IPS-NIHi11 (cell line): ENCODE measurements around the gene KCND3.
"Not testable (repeated sequence)": the region's sequence is repeated elsewhere in the genome, so short reads cannot be mapped to it uniquely, and the experiment has no call there.

ENCODE experiments used
- DNase-seq: peaks from one replicate; pipeline ENCODE4 v3.0.0; 2012; ENCODE audit warnings: mixed read lengths, low spot score

The KCND3 gene

DNA sequence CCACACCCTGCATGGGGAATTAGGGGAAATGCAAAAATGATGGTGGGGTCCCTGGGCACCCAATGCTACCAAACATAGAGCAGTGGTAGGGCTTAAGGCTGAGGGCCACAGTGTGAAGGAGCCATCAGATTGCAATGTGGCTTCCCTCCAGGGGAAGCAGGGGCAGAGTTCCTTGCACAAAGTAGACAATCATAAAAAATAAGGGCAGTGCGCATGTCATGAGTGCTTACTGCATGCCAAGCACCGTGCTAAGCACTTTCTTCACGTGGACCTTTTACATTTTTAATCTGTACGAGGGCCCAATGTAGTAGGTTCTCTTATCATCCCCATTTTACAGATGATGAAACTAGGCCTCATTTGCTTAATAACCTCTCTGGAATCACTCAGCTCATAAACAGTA, 177.2 kb downstream of the KCND3 start:
- no peak for DNase-seq

DNA sequence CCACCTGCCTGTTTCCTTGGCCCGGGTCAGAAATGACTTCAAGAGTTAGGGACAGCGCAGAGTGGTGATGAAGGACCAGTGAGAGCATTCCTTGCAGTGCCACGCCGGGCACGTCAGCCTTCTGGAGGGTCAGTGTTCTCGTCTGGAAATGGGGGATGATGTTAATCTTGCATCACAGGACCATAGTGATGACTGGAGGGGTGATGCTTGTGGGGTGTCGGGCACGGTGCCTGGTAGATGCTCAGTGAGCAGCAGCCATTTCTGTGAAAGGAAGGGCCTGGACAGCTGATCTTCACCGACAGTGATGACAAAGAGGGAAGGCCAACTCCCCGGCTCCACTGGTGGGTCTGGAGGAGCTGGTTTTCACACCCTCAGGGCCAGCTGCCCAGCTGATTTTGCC, 177.6 kb downstream of the KCND3 start:
- no peak for DNase-seq

DNA sequence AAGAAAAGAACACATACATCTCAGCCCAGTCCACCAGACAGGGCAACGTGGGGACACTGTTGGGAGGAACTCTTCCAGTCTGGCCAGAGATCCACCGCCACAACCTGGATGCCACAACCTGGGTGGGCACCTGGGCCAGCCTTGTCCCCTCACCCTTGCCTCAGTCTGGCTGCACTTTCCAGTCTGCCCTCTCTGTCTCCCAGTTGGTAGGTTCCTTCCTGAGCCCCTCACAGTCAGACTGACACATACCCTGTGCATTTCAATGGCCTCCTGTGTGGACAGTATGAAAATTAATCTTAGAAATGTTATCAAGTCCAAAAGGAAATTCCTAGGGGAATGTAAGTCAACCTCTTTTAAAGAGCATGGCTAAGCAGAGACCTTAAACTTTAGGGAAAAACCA, 184.2 kb downstream of the KCND3 start:
- no peak for DNase-seq

GRCh38 chr1:111804776-111805175, 184.7 kb downstream of the KCND3 start:
- no peak for DNase-seq

GRCh38 chr1:111803951-111804350, 185.5 kb downstream of the KCND3 start:
- DNase-seq, result no peak

DNA sequence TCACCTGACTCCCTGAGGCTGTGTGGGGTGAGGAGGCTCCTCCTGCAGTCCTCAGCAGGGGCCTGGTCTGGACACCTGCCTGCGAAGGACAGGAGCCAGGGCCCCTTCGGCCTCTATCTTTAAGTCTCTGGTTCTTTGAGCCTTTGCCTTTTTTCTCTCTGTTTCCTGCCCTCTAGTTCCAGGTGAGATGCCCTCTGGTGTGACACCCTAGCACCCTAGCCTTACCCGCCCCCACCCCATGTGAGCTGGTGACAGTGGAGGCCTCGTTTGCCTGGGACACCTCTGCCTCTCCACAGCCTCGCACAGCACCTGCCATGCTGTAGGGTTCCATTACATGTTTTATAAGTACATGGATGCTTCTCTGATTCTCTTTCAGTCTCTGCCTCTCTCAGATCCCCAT, 186.5 kb downstream of the KCND3 start:
- DNase-seq, result no peak

DNA sequence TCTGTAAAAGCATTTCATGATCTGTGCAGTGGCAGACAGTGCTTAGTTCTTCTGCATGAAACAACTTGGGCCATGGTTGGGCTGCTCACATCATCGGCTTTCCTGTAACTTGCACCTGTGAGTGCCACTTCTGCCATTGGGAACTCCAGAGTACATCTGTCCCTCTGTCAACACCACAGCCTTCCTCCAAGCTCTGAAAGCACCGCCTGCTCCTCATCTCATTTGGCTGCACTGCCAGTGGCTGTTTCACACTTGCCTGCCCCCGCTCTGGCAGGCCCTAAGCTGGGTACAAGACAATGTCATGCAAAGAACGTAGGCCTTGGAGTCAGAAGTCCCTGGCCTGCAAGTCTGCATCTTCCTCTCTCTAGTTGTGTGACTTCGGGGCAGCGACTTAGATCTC, 187.4 kb downstream of the KCND3 start:
- DNase-seq, result no peak

- DNase-seq, result no peak
Measured at GRCh38 chr1:111801071-111801850, 188.2 kb downstream of the KCND3 start.

DNA sequence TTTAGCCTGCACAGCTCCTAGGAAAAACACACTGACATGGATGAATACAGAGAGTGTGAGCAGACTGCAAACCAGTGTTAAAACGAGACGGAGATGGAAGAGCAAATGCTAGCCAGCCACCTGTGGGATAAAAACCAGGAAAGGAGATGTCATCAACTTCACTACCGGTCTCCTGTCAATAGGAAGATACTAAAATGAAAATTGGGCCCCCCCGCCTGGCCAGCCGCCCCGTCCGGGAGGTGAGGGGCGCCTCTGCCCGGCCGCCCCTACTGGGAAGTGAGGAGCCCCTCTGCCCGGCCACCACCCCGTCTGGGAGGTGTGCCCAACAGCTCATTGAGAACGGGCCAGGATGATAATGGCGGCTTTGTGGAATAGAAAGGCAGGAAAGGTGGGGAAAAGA, 189.7 kb downstream of the KCND3 start:
- not testable (repeated sequence) for DNase-seq

DNA sequence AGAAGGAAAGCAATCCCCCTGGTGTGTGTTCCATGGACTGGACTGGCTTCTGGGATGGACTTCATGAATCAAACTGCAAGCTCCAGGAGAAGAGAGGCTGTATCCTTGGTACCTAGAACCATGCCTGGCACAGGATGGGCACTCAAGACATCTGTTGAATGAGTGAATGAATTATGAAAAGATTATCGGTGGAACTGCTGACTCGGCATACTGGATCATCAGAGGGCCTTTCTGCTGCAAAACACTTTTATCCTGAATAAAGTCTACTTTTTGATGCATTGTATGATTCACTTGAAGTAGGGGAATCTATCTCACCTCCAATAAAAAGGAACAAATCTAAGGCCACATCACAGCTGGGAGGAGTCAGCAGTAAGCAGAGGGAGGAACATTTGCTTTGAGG, 190.9 kb downstream of the KCND3 start:
- DNase-seq, result no peak

GRCh38 chr1:111795401-111795800, 194.1 kb downstream of the KCND3 start:
- DNase-seq, result no peak

DNA sequence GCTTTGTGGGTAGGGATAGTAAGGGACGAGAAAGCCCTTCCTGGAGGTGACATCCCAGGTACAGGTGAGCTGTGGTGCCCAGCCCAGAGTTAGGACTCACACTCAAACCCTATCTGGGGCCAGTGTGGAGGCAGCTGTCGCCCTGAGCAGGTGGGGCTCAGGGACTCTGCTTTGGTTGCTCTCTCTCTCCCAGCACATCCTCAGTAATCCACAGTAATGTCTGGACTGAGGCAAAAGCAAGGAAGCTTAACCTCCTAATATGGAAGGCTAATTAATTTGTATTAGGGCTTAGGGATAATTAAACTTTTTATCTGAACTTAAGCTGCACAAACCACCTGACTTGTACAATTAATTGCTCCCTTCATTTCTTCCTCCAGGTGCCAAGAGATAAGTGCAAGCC, 195.5 kb downstream of the KCND3 start:
- no peak for DNase-seq

- DNase-seq, result no peak
Measured at GRCh38 chr1:111792249-111792648, 197.2 kb downstream of the KCND3 start.

DNA sequence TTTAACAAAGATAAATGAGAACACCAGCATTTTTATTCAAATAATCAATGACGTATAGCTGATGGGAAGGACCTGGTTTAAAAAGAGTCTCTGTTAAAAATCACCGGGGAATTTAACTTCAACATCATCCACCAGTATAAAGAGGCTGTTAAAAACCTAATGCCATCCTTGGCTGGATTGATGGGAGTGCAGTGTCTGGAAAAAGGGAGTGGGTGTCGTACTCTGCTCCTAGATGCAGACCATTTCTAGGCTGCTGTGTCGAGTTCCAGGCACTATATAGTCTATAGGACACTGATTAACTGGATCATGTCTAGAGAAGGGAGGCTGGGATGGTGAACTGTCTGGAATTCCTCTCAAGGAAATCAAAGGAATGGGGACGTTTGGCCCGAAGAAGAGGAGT, 197.7 kb downstream of the KCND3 start:
- DNase-seq, result no peak

GRCh38 chr1:111789666-111790316, 199.7 kb downstream of the KCND3 start:
- DNase-seq, result no peak

DNA sequence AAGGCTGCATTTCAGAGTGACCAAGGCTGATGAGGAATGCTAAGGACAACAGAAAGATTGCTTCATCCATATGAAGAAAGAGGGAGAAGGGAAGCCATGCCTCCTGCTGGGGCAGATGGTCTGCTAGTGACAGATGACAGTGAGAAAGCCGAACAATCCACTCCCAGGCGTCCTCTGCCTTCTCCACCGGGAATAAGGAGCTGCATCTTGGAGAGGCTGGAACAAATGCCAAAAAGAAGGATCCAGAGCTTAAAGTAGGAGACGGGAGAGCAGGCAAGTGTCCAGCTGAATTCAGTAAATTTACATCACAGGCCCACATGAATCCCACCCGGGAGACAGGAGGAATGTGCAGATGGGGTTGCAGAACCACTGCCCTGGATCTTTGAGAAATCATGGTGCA, 200.3 kb downstream of the KCND3 start:
- DNase-seq, result no peak

DNA sequence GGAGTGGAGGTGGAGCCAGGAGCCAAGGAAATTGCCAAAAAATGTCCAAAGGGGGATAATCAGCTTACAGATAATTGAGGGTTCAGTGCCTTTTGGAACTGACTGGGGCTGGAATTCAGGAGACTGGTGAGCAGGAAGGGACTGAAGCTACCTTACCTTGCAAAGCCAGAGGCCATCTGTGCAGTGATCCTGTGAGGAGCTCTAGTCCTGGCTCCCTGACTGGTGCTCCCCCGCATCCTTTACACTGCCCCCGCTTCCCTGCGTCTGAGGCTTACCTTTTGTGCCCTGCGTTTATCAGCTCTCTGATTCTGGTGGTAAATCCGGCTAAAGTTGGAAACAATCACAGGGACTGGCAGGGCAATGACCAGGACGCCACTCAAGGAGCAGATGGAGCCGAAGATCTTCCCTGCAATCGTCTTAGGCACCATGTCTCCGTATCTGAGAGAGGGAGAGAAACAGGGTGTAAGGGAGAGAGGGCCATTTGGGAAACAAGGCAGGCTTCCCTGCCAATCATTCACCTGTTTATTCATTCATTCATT, 202.7 kb downstream of the KCND3 start:
- DNase-seq, result no peak

- DNase-seq, result no peak
Measured at GRCh38 chr1:111784273-111784901, 205.1 kb downstream of the KCND3 start.

DNA sequence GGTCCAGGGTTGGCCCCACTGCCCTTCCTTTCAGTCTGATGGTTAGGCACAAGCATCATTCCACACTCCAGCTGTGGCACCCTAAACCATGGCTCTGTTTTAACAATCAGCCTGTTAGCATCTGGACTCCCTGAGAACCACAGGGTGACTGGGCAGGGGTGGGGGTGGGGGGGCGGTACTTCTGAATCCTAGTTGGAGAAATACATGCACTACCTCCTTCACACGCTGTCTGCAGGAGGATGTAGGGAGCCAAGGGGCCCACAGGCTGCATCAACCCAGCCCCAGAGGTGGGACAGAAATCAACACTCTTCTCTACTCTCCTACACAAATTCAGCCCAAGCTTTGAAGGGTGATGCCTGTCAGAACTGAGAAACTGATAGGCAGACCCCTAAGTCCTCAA, 209.9 kb downstream of the KCND3 start:
- DNase-seq, result no peak

GRCh38 chr1:111778541-111779051, 210.9 kb downstream of the KCND3 start:
- peak; percentile 51 for DNase-seq

- DNase-seq, result no peak
Measured at GRCh38 chr1:111778066-111778465, 211.4 kb downstream of the KCND3 start.

DNA sequence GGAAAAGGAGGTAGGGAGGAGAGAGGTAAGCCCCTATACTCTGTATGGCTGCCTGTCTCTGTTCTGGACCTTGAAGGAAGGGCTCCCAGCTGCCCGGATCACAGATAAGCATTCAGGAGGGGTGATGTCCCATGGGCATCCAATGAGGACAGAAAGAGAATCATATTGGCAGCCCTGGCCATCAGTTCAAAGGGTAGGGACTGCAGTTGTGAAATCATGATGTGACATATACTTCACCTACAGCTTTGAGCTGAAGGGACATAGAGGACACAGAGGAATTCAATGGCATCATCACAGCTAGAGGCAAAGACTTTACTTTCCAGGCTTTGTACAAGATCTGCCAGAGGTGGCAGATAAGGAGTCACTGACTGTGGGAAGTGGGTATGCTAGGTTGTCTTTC, 212.2 kb downstream of the KCND3 start:
- DNase-seq, result no peak

GRCh38 chr1:111776861-111777260, 212.6 kb downstream of the KCND3 start:
- DNase-seq, result no peak
